HG03521 (cell line): Measurements from ENCODE around the gene YTHDC1.
"Not testable (repeated sequence)": the region's sequence is repeated elsewhere in the genome, so short reads cannot be mapped to it uniquely, and the experiment has no call there.

ENCODE experiments used
- ATAC-seq: cut with Tn5 transposase; IDR thresholded peaks from one replicate; pipeline ENCODE4 v1.9.1; 2021; ENCODE audit warnings: mild to moderate bottlenecking, moderate library complexity; ENCODE audit not compliant: unreplicated experiment

The YTHDC1 gene

GRCh38 chr4:68297137-68297536 lies 52.8 kb downstream of the YTHDC1 start:
- no peak for ATAC-seq

GRCh38 chr4:68291256-68291655 lies 58.6 kb downstream of the YTHDC1 start:
- ATAC-seq, result no peak

- no peak for ATAC-seq
Measured at GRCh38 chr4:68288393-68288740, 61.5 kb downstream of the YTHDC1 start.

- ATAC-seq, result no peak
Measured at GRCh38 chr4:68287704-68288392, 62.0 kb downstream of the YTHDC1 start.

GRCh38 chr4:68283714-68284113 lies 66.2 kb downstream of the YTHDC1 start:
- no peak for ATAC-seq

- no peak for ATAC-seq
Measured at GRCh38 chr4:68283095-68283494, 66.8 kb downstream of the YTHDC1 start.

- ATAC-seq, result not testable (repeated sequence)
Measured at GRCh38 chr4:68281796-68282740, 67.8 kb downstream of the YTHDC1 start.

GRCh38 chr4:68278029-68278428 lies 71.9 kb downstream of the YTHDC1 start:
- ATAC-seq, result no peak

GRCh38 chr4:68277627-68278026 lies 72.3 kb downstream of the YTHDC1 start:
- ATAC-seq, result no peak

- no peak for ATAC-seq
Measured at GRCh38 chr4:68272860-68273259, 77.0 kb downstream of the YTHDC1 start.

GRCh38 chr4:68272380-68272779 lies 77.5 kb downstream of the YTHDC1 start:
- ATAC-seq, result no peak

- ATAC-seq, result no peak
Measured at GRCh38 chr4:68271851-68272357, 78.0 kb downstream of the YTHDC1 start.

GRCh38 chr4:68267433-68267944 lies 82.4 kb downstream of the YTHDC1 start:
- ATAC-seq, result no peak

GRCh38 chr4:68264875-68265565 lies 84.9 kb downstream of the YTHDC1 start:
- ATAC-seq, result no peak
